HEK293 (cell line): ENCODE data around the gene ROPN1L.
A peak's percentile ranks its signal among the peaks of the same experiment; 100 is the strongest.

Experiments
- GLI2 ChIP-seq: fragments of 450-650 bp; formaldehyde crosslinking; IDR thresholded peaks from 2 replicates; pipeline ENCODE4; 2017; ENCODE audit warnings: missing biosample characterization, missing genetic modification characterization, low read depth, borderline replicate concordance
- HOXA7 ChIP-seq: sonication (generic); formaldehyde crosslinking; IDR thresholded peaks from 2 replicates; pipeline ENCODE4 v1.8.1; 2022; ENCODE audit warnings: missing genetic modification reagents, borderline replicate concordance
- HOXC10 ChIP-seq: sonication (generic); formaldehyde crosslinking; IDR thresholded peaks from 2 replicates; pipeline ENCODE4 v1.8.1; 2023; ENCODE audit warnings: mild to moderate bottlenecking, missing genetic modification reagents
- OSR2 ChIP-seq: fragments of 450-650 bp; formaldehyde crosslinking; IDR thresholded peaks from 2 replicates; pipeline ENCODE4 v1.5.1; 2016; ENCODE audit warnings: missing biosample characterization, missing genetic modification characterization
- PRDM1 ChIP-seq: fragments of 450-650 bp; formaldehyde crosslinking; IDR thresholded peaks from 2 replicates; pipeline ENCODE4; 2016; ENCODE audit warnings: missing biosample characterization, missing genetic modification characterization
- ZFP3 ChIP-seq: fragments of 450-650 bp; formaldehyde crosslinking; IDR thresholded peaks from 2 replicates; pipeline ENCODE4 v1.5.1; 2016; ENCODE audit warnings: low read depth, missing biosample characterization, missing genetic modification characterization
- ZNF10 ChIP-seq: fragments of 450-650 bp; formaldehyde crosslinking; IDR thresholded peaks from 2 replicates; pipeline ENCODE4 v1.5.1; 2017; ENCODE audit warnings: missing biosample characterization, missing genetic modification characterization
- ZNF140 ChIP-seq: fragments of 450-650 bp; formaldehyde crosslinking; IDR thresholded peaks from 2 replicates; pipeline ENCODE4 v1.5.1; 2016; ENCODE audit warnings: missing biosample characterization, missing genetic modification characterization
- ZNF24 ChIP-seq: fragments of 450-650 bp; formaldehyde crosslinking; IDR thresholded peaks from 2 replicates; pipeline ENCODE4 v1.5.1; 2016; ENCODE audit warnings: missing biosample characterization, missing genetic modification characterization
- ZNF335 ChIP-seq: fragments of 450-650 bp; formaldehyde crosslinking; conservative IDR thresholded peaks from 2 replicates; pipeline ENCODE4 v1.5.1; 2016; ENCODE audit warnings: missing biosample characterization, missing genetic modification characterization
- ZNF354C ChIP-seq: fragments of 450-650 bp; formaldehyde crosslinking; IDR thresholded peaks from 2 replicates; pipeline ENCODE4 v1.5.1; 2016; ENCODE audit warnings: missing biosample characterization, missing genetic modification characterization, low read depth, borderline replicate concordance
- ZNF37A ChIP-seq: fragments of 450-650 bp; IDR thresholded peaks from 2 replicates; pipeline ENCODE4 v1.5.1; 2018; ENCODE audit warnings: missing biosample characterization, missing genetic modification characterization
- ZNF391 ChIP-seq: fragments of 450-650 bp; formaldehyde crosslinking; IDR thresholded peaks from 2 replicates; pipeline ENCODE4 v1.5.1; 2016; ENCODE audit warnings: low read depth, missing biosample characterization, missing genetic modification characterization, borderline replicate concordance
- ZNF404 ChIP-seq: fragments of 450-650 bp; formaldehyde crosslinking; IDR thresholded peaks from 2 replicates; pipeline ENCODE4 v1.5.1; 2017; ENCODE audit warnings: missing biosample characterization, missing genetic modification characterization
- ZNF510 ChIP-seq: fragments of 450-650 bp; formaldehyde crosslinking; IDR thresholded peaks from 2 replicates; pipeline ENCODE4 v1.5.1; 2018; ENCODE audit warnings: mild to moderate bottlenecking, missing genetic modification characterization, missing biosample characterization; ENCODE audit not compliant: insufficient replicate concordance
- ZNF529 ChIP-seq: fragments of 450-650 bp; formaldehyde crosslinking; IDR thresholded peaks from 2 replicates; pipeline ENCODE4 v1.5.1; 2017; ENCODE audit warnings: missing genetic modification characterization, missing biosample characterization; ENCODE audit not compliant: insufficient replicate concordance
- ZNF670 ChIP-seq: fragments of 450-650 bp; formaldehyde crosslinking; IDR thresholded peaks from 2 replicates; pipeline ENCODE4 v1.5.1; 2016; ENCODE audit warnings: missing biosample characterization, missing genetic modification characterization, low read depth
- ZNF768 ChIP-seq: fragments of 450-650 bp; formaldehyde crosslinking; IDR thresholded peaks from 2 replicates; pipeline ENCODE4 v1.5.1; 2018; ENCODE audit warnings: missing biosample characterization, mild to moderate bottlenecking, missing genetic modification characterization
- ZSCAN23 ChIP-seq: fragments of 450-650 bp; formaldehyde crosslinking; IDR thresholded peaks from 2 replicates; pipeline ENCODE4 v1.5.1; 2016; ENCODE audit warnings: missing biosample characterization, missing genetic modification characterization
- TF ChIP-seq, protein P1 (sequence below): fragments of 450-650 bp; formaldehyde crosslinking; IDR thresholded peaks from 2 replicates; pipeline ENCODE4 v1.5.1; 2016; ENCODE audit warnings: missing biosample characterization, missing genetic modification characterization
- TF ChIP-seq, protein P2 (sequence below): fragments of 450-650 bp; formaldehyde crosslinking; IDR thresholded peaks from 2 replicates; pipeline ENCODE4 v1.5.1; 2016; ENCODE audit warnings: missing biosample characterization, missing genetic modification characterization
- TF ChIP-seq, protein P3 (sequence below): fragments of 450-650 bp; formaldehyde crosslinking; IDR thresholded peaks from 2 replicates; pipeline ENCODE4 v1.5.1; 2016; ENCODE audit warnings: missing biosample characterization, missing genetic modification characterization, borderline replicate concordance
- TF ChIP-seq, protein P4 (sequence below): sonication (generic); formaldehyde crosslinking; IDR thresholded peaks from 2 replicates; pipeline ENCODE4 v1.8.1; 2022; ENCODE audit warnings: mild to moderate bottlenecking, moderate library complexity, missing genetic modification reagents

The ROPN1L gene

DNA sequence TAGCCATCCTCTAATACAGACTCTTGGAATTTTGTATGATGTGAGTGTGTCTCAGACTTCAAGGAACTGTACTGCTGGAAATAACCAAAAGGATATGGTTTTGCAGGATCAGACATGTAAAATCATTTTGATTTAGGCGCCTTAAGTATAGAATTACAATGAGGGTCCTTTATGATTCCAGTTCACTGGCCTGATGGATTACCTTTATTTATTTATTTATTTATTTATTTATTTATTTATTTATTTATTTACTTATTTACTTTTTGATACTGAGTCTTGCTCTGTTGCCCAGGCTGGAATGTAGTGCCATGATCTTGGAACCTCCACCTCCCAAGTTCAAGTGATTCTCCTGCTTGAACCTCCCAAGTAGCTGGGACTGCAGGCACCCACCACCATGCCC lies 37.9 kb upstream of the ROPN1L start (continued):
- TF ChIP-seq, protein P1, sequence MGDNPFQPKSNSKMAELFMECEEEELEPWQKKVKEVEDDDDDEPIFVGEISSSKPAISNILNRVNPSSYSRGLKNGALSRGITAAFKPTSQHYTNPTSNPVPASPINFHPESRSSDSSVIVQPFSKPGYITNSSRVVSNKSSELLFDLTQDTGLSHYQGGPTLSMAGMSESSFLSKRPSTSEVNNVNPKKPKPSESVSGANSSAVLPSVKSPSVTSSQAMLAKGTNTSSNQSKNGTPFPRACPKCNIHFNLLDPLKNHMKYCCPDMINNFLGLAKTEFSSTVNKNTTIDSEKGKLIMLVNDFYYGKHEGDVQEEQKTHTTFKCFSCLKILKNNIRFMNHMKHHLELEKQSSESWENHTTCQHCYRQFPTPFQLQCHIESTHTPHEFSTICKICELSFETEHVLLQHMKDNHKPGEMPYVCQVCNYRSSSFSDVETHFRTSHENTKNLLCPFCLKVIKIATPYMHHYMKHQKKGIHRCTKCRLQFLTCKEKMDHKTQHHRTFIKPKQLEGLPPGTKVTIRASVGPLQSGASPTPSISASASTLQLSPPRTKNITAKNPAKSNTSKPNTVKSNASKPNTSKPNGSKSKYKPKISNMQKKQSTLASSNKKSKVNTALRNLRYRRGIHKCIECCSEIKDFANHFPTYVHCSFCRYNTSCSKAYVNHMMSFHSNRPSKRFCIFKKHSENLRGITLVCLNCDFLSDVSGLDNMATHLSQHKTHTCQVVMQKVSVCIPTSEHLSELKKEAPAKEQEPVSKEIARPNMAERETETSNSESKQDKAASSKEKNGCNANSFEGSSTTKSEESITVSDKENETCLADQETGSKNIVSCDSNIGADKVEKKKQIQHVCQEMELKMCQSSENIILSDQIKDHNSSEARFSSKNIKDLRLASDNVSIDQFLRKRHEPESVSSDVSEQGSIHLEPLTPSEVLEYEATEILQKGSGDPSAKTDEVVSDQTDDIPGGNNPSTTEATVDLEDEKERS = no peak
- TF ChIP-seq ZNF529 (peak; percentile 37), HOXA7 (CRISPR knock-in tag) (no peak), ZNF335 (tag by site-specific recombination) (no peak), ZNF140 (tag by site-specific recombination) (peak; percentile 90; the same call in 1 of the 2 replicates), ZFP3 (tag by site-specific recombination) (no peak), ZNF404 (tag by site-specific recombination) (0 out of 2 replicates have a peak, but pooled peaks have one; percentile 83), ZSCAN23 (tag by site-specific recombination) (no peak), ZNF391 (tag by site-specific recombination) (no peak), ZNF24 (tag by site-specific recombination) (0 out of 2 replicates have a peak, but pooled peaks have one; percentile 45), ZNF510 (tag by site-specific recombination) (peak; percentile 86), PRDM1 (no peak), ZNF768 (tag by site-specific recombination) (no peak), ZNF670 (tag by site-specific recombination) (no peak), OSR2 (tag by site-specific recombination) (no peak), ZNF354C (tag by site-specific recombination) (0 out of 2 replicates have a peak, but pooled peaks have one; percentile 53), HOXC10 (CRISPR knock-in tag) (no peak), GLI2 (tag by site-specific recombination) (no peak; the same call in 1 of the 2 replicates), ZNF10 (tag by site-specific recombination) (no peak), ZNF37A (tag by site-specific recombination) (no peak)
- TF ChIP-seq, protein P2, sequence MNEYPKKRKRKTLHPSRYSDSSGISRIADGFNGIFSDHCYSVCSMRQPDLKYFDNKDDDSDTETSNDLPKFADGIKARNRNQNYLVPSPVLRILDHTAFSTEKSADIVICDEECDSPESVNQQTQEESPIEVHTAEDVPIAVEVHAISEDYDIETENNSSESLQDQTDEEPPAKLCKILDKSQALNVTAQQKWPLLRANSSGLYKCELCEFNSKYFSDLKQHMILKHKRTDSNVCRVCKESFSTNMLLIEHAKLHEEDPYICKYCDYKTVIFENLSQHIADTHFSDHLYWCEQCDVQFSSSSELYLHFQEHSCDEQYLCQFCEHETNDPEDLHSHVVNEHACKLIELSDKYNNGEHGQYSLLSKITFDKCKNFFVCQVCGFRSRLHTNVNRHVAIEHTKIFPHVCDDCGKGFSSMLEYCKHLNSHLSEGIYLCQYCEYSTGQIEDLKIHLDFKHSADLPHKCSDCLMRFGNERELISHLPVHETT = 0 out of 2 replicates have a peak, but pooled peaks have one; percentile 47
- TF ChIP-seq, protein P3, sequence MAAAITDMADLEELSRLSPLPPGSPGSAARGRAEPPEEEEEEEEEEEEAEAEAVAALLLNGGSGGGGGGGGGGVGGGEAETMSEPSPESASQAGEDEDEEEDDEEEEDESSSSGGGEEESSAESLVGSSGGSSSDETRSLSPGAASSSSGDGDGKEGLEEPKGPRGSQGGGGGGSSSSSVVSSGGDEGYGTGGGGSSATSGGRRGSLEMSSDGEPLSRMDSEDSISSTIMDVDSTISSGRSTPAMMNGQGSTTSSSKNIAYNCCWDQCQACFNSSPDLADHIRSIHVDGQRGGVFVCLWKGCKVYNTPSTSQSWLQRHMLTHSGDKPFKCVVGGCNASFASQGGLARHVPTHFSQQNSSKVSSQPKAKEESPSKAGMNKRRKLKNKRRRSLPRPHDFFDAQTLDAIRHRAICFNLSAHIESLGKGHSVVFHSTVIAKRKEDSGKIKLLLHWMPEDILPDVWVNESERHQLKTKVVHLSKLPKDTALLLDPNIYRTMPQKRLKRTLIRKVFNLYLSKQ = peak; percentile 83; the same call in 1 of the 2 replicates
- TF ChIP-seq, protein P4, sequence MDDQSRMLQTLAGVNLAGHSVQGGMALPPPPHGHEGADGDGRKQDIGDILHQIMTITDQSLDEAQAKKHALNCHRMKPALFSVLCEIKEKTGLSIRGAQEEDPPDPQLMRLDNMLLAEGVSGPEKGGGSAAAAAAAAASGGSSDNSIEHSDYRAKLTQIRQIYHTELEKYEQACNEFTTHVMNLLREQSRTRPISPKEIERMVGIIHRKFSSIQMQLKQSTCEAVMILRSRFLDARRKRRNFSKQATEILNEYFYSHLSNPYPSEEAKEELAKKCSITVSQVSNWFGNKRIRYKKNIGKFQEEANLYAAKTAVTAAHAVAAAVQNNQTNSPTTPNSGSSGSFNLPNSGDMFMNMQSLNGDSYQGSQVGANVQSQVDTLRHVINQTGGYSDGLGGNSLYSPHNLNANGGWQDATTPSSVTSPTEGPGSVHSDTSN (CRISPR knock-in tag) = no peak
